HepG2 (cell line): Measurements from ENCODE around the gene SIGLEC10. TPM values are rescaled to one million over a fixed set of nuclear protein-coding genes. Genes with fewer than 3 reads are reported as not detected.
A peak's percentile ranks its signal among the peaks of the same experiment; 100 is the strongest.

Experiments
- ARNT2 ChIP-seq: sonication (generic); formaldehyde crosslinking; IDR thresholded peaks from 2 replicates; pipeline ENCODE4 v1.8.0; 2022; ENCODE audit warnings: mild to moderate bottlenecking, low read depth, missing genetic modification reagents, moderate library complexity
- CEBPB ChIP-seq: IDR thresholded peaks from 2 replicates; pipeline ENCODE4 v1.6.1; 2011; ENCODE audit warnings: low read depth, low read length, improper control_type of control experiment, borderline replicate concordance
- GATAD1 ChIP-seq: IDR thresholded peaks from 2 replicates; pipeline ENCODE4 v1.6.1; 2016; ENCODE audit warnings: missing genetic modification reagents, missing compliant biosample characterization
- HES4 ChIP-seq: sonication (generic); formaldehyde crosslinking; IDR thresholded peaks from 2 replicates; pipeline ENCODE4 v1.9.0; 2021; ENCODE audit warnings: mild to moderate bottlenecking, missing genetic modification reagents, borderline replicate concordance
- MEIS1 ChIP-seq: sonication (generic); formaldehyde crosslinking; IDR thresholded peaks from 2 replicates; pipeline ENCODE4 v1.9.0; 2021; ENCODE audit warnings: mild to moderate bottlenecking, missing genetic modification reagents, moderate library complexity, borderline replicate concordance
- MIXL1 ChIP-seq: IDR thresholded peaks from 2 replicates; pipeline ENCODE4 v1.6.1; 2016
- NCOA1 ChIP-seq: sonication (generic); formaldehyde crosslinking; IDR thresholded peaks from 2 replicates; pipeline ENCODE4 v1.9.0; 2021; ENCODE audit warnings: missing genetic modification reagents
- PAXIP1 ChIP-seq: sonication (generic); formaldehyde crosslinking; conservative IDR thresholded peaks from 2 replicates; pipeline ENCODE4 v1.4.0; 2020; ENCODE audit warnings: mild to moderate bottlenecking, missing genetic modification reagents, moderate library complexity
- SALL2 ChIP-seq: sonication (generic); formaldehyde crosslinking; IDR thresholded peaks from 2 replicates; pipeline ENCODE4 v1.8.1; 2023; ENCODE audit warnings: mild to moderate bottlenecking, missing genetic modification reagents, inconsistent platforms
- SMAD1 ChIP-seq: sonication (generic); formaldehyde crosslinking; IDR thresholded peaks from 2 replicates; pipeline ENCODE4 v1.4.0; 2020; ENCODE audit warnings: missing genetic modification reagents, low read depth, mild to moderate bottlenecking, borderline replicate concordance
- THAP11 ChIP-seq: IDR thresholded peaks from 2 replicates; pipeline ENCODE4 v1.6.1; 2016; ENCODE audit warnings: missing biosample characterization, missing genetic modification reagents
- ZFP62 ChIP-seq: sonication (generic); formaldehyde crosslinking; IDR thresholded peaks from 2 replicates; pipeline ENCODE4 v1.4.0; 2020; ENCODE audit warnings: missing genetic modification reagents
- ZMAT3 ChIP-seq: sonication (generic); formaldehyde crosslinking; conservative IDR thresholded peaks from 2 replicates; pipeline ENCODE4 v1.7.0; 2021; ENCODE audit warnings: missing genetic modification reagents
- ZNF24 ChIP-seq: fragments of 450-650 bp; IDR thresholded peaks from 2 replicates; pipeline ENCODE4 v1.6.1; 2017; ENCODE audit warnings: antibody characterized with exemption, mild to moderate bottlenecking
- ZNF441 ChIP-seq: sonication (generic); formaldehyde crosslinking; IDR thresholded peaks from 2 replicates; pipeline ENCODE4 v1.7.0; 2021; ENCODE audit warnings: missing genetic modification reagents, borderline replicate concordance
- ZNF556 ChIP-seq: sonication (generic); formaldehyde crosslinking; IDR thresholded peaks from 2 replicates; pipeline ENCODE4 v1.4.0; 2020; ENCODE audit warnings: mild to moderate bottlenecking, missing genetic modification reagents, borderline replicate concordance
- ZNF839 ChIP-seq: sonication (generic); formaldehyde crosslinking; IDR thresholded peaks from 2 replicates; pipeline ENCODE4 v1.4.0; 2020; ENCODE audit warnings: missing genetic modification reagents, mild to moderate bottlenecking, borderline replicate concordance
- polyA plus RNA-seq, 8 experiments: library from polyadenylated mRNA; depleted of rRNA in 3 of 8; stranded (reverse) in 7 of 8; unstranded in 1 of 8; fragments of >200 nt; fragmentation: Illumina TruSeq in 4 of 8; extraction: Trizol in 4 of 8; gene quantifications; 2 replicates each; pipeline versions ENCODE4 v1.2.1 to v1.2.3, GENCODE V29; 2011 to 2016; ENCODE audit warnings: low read depth in 4 of 8, missing spikeins in 1 of 8, mixed read lengths in 1 of 8; ENCODE audit not compliant: insufficient read depth in 1 of 8
- total RNA-seq, 5 experiments: library from RNA; depleted of rRNA; stranded (reverse); fragments of >200 nt; fragmentation: Illumina TruSeq; extraction: Trizol; gene quantifications; 2 replicates each; pipeline ENCODE4 v1.2.3, GENCODE V29; 2016; ENCODE audit warnings: low read depth in 1 of 5
- TF ChIP-seq, protein P1 (sequence below), 2 experiments: fragments of 450-650 bp in 1 of 2; sonication (generic) in 1 of 2; formaldehyde crosslinking in 1 of 2; IDR thresholded peaks; 2 replicates each; pipeline versions ENCODE4 v1.6.1 to v1.8.0; 2016 to 2022; ENCODE audit warnings: antibody characterized with exemption in 1 of 2, mild to moderate bottlenecking in 1 of 2, missing genetic modification reagents in 1 of 2

Gene SIGLEC10
- total and polyA plus RNA-seq, 2 of the 13 experiments (the other 11 are each of a cell fraction or from before 2014, with no cell fraction given): not detected

- TF ChIP-seq CEBPB: no peak
- TF ChIP-seq NCOA1 (CRISPR knock-in tag): no peak
- peak; percentile 59; the same call in 1 of the 2 replicates for TF ChIP-seq THAP11 (CRISPR knock-in tag)
- peak; percentile 57; the same call in 1 of the 2 replicates for TF ChIP-seq ARNT2
- no peak for TF ChIP-seq ZFP62
- no peak for TF ChIP-seq ZNF556
- TF ChIP-seq ZNF441 (CRISPR knock-in tag): no peak
- TF ChIP-seq ZNF24: no peak
- 0 out of 2 replicates have a peak, but pooled peaks have one; percentile 47 for TF ChIP-seq SMAD1 (CRISPR knock-in tag)
- TF ChIP-seq, protein P1, sequence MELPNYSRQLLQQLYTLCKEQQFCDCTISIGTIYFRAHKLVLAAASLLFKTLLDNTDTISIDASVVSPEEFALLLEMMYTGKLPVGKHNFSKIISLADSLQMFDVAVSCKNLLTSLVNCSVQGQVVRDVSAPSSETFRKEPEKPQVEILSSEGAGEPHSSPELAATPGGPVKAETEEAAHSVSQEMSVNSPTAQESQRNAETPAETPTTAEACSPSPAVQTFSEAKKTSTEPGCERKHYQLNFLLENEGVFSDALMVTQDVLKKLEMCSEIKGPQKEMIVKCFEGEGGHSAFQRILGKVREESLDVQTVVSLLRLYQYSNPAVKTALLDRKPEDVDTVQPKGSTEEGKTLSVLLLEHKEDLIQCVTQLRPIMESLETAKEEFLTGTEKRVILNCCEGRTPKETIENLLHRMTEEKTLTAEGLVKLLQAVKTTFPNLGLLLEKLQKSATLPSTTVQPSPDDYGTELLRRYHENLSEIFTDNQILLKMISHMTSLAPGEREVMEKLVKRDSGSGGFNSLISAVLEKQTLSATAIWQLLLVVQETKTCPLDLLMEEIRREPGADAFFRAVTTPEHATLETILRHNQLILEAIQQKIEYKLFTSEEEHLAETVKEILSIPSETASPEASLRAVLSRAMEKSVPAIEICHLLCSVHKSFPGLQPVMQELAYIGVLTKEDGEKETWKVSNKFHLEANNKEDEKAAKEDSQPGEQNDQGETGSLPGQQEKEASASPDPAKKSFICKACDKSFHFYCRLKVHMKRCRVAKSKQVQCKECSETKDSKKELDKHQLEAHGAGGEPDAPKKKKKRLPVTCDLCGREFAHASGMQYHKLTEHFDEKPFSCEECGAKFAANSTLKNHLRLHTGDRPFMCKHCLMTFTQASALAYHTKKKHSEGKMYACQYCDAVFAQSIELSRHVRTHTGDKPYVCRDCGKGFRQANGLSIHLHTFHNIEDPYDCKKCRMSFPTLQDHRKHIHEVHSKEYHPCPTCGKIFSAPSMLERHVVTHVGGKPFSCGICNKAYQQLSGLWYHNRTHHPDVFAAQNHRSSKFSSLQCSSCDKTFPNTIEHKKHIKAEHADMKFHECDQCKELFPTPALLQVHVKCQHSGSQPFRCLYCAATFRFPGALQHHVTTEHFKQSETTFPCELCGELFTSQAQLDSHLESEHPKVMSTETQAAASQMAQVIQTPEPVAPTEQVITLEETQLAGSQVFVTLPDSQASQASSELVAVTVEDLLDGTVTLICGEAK (IDR thresholded peaks at IDR 0.05): no peak
- TF ChIP-seq, protein P1 (CRISPR knock-in tag; IDR thresholded peaks at IDR 0.05): no peak
- no peak for TF ChIP-seq ZNF839
- TF ChIP-seq MEIS1 (CRISPR knock-in tag): no peak
- TF ChIP-seq PAXIP1: peak; percentile 54; the same call in 1 of the 2 replicates
- TF ChIP-seq HES4: no peak
- no peak for TF ChIP-seq SALL2
- TF ChIP-seq GATAD1 (CRISPR knock-in tag): 0 out of 2 replicates have a peak, but pooled peaks have one; percentile 11
- TF ChIP-seq ZMAT3 (CRISPR knock-in tag): no peak
- TF ChIP-seq MIXL1 (CRISPR knock-in tag): no peak
Observed at GRCh38 chr19:51389143-51389542, 28.3 kb downstream of the SIGLEC10 start (continued).
